Head of caudate nucleus (tissue), 42 donors: ENCODE measurements around the gene CALML5.

ENCODE experiments used
- DNase-seq, 42 donors: peaks; one replicate each; pipeline versions ENCODE4 v3.0.0 to v3.0.0-alpha.2; 2020 to 2021; ENCODE audit warnings: mixed read lengths in 7 of 42
- intact Hi-C: fragments of 100-400 bp; cut with DNase I; formaldehyde crosslinking; loops from one replicate; pipeline ENCODE4 v1.15.0; 2022

CALML5 gene

DNA sequence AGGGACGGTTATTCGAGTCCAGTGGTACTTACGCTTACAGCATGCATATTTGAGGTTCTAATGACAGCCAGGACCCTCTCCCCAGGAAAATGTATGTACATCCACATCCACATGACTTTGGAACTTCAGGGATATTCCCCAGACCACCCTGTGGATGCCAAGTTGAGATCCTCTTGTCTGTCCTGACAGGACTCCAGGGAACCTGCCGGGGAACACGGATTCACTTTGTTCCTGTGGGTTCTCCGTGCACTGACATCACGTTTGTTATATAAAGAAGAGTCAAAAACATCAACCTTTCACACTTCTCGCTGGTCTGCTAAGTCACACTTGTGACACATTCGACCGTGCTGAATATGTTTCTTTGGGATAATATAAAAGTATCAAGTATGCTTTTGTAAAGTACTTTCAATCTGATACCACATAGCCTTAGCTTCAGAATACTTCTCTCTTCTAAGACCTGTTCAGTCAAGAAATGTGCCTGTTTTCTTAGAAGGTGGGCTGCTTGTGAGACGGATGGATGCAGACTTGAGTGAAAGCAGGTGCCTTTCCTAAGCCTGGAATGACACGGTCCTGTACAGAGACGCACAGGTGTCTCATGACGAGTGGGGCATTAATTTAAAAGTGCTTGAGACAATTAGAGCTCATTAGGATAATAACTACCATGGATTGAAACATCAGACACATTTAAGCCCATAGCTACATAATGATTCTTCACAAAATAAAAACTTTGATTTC lies 38.7 kb downstream of the CALML5 start:
- intact Hi-C loops, result no loop called here
- DNase-seq, result no peak

DNA sequence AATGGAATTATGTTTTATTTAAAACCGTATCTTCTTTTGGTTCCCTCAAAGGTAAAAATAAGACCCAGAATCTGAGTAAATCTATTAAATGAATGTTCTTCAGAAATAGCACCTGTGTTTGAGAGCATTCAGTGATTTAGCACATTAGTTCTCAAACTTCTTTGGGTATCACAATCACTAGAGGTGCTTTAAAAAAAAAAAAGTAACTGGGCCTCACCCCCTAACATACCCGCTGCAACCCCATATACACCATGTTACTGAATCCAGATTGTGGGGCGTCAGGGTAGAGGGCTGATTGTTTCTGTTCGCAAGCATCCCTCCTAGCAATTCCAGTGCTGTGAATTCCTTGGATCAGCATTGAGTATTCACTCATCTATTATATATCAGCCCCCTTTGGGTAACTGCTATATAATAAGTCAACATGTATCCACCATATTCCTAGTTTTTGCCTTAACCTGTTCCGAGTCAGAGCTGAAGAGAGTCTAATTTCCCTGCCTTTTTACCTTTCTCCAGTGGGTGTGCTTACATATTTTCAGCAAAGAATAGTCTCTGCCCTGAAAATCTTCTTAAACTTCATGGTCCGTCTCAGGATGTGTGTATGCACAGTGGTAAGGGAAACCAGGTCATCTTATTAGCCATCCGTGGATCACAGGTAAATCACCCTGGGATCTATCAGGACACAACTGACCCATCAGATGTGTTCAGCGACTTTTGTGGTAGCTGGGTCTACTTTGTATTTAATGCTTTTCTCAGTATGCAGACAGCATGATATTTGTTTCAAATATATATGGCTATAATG lies 40.2 kb downstream of the CALML5 start:
- intact Hi-C loops, result no loop called here
- no peak for DNase-seq

DNA sequence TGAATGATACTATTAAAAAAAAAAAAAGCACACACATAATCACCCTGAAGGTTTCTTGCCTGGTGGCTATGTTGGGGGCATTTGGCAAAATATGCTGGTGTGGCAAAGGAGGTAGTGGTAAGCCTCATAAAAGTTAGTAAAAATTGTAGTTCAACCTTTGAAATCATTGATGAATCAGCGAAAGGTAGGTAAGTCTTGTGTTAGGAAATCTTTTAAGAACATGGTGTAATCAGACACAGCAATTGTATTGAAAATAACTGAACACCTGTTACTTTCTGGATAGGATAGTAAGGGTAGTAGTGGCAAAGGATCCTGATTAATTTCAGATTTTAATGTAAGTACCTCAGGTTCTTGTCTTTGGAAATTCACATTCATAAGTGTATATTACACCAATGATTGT lies 40.9 kb downstream of the CALML5 start:
- intact Hi-C loops, result no loop called here
- no peak for DNase-seq

DNA sequence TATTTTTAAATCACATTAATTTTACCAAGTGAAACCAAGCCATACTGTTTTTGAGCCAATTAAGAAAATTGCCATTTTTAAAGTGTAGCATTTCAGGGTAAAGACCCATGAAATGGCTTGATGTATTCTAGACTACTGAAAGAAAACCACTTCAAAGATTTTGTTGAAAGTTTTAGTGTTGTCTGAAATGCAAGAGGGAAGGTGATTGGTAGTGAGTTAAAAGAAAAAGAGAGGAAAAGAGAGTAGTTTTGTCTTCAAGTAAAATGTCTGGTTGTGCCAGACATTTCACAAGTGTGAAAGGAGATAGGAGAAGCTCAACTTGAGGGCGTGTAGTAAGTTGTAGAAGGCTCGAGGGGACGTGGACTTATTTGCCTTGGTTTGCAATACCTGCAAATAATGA lies 41.6 kb downstream of the CALML5 start:
- intact Hi-C loops, result no loop called here
- DNase-seq, result no peak

DNA sequence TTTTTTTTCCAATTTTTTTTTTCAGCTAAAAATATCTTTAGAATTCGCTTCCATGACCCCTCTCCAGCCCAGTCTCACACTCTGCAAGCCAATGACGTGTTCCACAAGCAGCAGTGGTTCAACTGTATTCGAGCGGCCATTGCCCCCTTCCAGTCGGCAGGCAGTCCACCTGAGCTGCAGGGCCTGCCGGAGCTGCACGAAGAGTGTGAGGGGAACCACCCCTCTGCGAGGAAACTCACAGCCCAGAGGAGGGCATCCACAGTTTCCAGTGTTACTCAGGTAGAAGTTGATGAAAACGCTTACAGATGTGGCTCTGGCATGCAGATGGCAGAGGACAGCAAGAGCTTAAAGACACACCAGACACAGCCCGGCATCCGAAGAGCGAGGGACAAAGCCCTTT lies 42.8 kb downstream of the CALML5 start:
- intact Hi-C loops, result no loop called here
- DNase-seq, result no peak

DNA sequence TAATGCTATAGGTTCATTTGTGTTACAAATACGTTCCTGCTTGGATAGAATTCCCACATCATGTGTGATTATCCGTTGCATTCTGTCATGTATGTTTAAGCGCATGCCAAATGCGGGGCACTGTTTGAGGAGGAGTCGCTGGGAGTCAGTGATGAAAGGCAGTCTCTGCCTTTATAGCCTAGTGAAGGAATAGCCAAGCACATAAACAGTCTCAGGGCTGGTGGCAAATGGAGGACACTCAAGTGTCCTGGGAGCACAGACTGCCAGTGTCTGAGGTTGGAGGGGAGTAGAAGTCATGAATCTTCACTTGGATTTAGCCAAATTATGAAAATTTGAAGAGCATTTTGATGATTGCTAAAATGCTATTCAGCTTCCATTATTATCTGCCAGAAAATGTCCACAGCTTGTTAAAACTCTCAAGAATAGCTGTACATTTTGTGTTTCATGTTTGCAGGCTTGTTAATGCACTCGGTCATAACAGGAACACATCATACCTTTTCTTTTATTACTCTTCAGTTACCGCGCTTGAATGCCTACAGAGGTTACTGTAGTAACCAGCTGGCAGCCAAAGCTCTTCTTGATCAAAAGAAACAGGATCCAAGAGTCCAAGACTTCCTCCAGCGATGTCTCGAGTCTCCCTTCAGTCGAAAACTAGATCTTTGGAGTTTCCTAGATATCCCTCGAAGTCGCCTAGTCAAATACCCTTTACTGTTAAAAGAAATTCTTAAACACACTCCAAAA lies 45.5 kb downstream of the CALML5 start:
- intact Hi-C loops, result no loop called here
- DNase-seq, result no peak

DNA sequence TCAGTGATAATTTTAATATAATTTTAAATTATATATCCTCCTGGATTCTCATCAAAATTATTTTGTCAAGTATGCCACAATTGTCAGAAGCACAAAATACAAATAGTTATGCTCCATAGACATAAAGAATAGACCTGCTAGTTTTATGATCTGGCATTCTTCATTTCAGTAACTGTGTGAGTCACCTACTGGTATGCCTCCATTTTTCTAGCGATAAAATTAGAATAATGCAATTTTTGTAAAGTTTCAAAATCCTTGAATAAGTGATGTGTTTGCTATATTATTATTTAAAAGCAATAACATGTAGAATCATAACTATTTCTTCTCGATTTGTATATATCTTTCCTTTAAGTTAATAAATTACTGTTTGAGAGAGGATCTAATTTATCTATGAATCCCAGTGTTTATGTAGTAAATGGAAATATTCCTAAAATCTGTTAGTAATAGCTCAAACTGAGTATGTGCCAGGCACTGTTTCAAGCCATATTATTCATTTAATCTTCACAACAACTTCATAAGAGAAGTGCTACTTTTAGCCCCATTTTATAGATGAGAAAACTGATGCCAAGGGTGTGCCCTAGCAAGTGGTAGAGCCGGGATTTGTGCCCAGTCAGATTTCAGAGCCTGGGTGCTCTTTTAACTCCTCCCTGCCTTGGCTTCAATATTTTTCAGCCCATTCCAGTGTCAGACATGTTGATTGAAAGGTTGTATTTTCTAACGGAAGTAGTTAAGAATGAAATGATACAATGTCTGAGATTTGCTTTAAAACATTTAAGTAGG lies 48.6 kb downstream of the CALML5 start:
- intact Hi-C loops, result no loop called here
- no peak for DNase-seq

DNA sequence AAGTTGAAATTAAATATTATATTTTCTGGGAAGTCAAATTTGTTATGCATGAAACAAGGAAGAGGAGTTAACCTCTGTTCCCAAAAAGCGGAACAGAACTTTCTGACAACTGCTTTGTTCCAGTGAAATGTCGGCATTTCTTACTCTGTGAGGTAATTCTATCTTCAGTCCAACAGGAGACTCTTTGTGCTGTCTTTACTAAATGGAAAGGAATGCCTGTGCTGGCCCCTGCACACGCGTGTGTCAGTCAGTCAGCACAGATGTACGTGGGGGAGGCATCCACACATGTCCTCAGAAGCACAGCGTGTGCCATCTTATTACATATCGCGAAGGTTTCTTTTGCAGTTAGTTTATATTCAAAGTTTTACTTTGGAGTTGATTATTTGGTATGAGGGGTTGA lies 49.5 kb downstream of the CALML5 start:
- no peak for DNase-seq

DNA sequence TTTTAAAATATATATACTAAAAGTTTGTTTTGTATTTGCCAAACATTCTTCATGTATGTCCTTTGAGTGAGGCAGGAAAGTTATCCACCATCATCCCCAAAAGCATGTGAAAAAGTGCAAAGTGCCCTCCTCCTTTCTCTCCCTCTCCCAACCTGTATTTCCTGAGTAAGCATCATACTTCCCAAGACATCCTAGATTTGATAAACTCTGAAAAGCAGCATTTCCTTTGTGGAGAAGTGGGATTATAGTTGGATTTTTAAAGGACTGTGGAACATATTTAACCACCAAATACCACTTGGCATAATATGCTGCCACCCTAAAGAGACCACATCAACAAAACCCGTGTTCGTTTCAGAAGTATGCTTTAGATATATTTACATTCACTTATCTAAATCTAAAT lies 50.1 kb downstream of the CALML5 start:
- DNase-seq, result no peak
- intact Hi-C loops, result no loop called here

More for the DNA sequence above, 49.5 kb downstream of the CALML5 start:
- intact Hi-C loops, result no loop called here
